ENCODE data around the gene MPHOSPH9. TPM values are rescaled to one million over a fixed set of nuclear protein-coding genes. Genes with fewer than 3 reads are reported as not detected.
A peak's percentile ranks its signal among the peaks of the same experiment; 100 is the strongest.

The MPHOSPH9 gene
- total RNA-seq, 1 donor from 2014 or later = 302 TPM

- Histone ChIP-seq H2AFZ (replicated peaks) (no peak overlapping the region), H3K4me3 (no peak overlapping the region), H4K20me1 (ENCODE audit: low read depth) (no peaks in the 10 kb centered on the region), H3K36me3 (no peaks in the 10 kb centered on the region), H3K4me1 (no peaks in the 10 kb centered on the region), H3K9ac (no peak overlapping the region), H3K27ac (no peak overlapping the region), H3K9me3 (ENCODE audit: low read depth) (no peaks in the 10 kb centered on the region), H3K27me3 (no peaks in the 10 kb centered on the region), H3F3A (ENCODE audit: low read depth) (no peaks in the 10 kb centered on the region), H3K79me2 (ENCODE audit: low read depth) (no peaks in the 10 kb centered on the region), H3K4me2 (no peak overlapping the region)
- no peaks in the 10 kb centered on the region for H3K36me3 Mint-ChIP-seq
- no peaks in the 10 kb centered on the region for H3K27me3 Mint-ChIP-seq (ENCODE audit: insufficient read depth, low read depth)
- H3K4me1 Mint-ChIP-seq = peaks cover 10% of the 10 kb centered on the region
- no peak for DNase-seq (ENCODE audit: low spot score)
- no peak overlapping the region for H3K27ac Mint-ChIP-seq
- no peak overlapping the region for H3K4me3 Mint-ChIP-seq
- TF ChIP-seq EZH2 (IDR thresholded peaks at IDR 0.05) (no peak), EZH2phosphoT487 (IDR thresholded peaks at IDR 0.05) (no peak)
- TF ChIP-seq, protein P1, sequence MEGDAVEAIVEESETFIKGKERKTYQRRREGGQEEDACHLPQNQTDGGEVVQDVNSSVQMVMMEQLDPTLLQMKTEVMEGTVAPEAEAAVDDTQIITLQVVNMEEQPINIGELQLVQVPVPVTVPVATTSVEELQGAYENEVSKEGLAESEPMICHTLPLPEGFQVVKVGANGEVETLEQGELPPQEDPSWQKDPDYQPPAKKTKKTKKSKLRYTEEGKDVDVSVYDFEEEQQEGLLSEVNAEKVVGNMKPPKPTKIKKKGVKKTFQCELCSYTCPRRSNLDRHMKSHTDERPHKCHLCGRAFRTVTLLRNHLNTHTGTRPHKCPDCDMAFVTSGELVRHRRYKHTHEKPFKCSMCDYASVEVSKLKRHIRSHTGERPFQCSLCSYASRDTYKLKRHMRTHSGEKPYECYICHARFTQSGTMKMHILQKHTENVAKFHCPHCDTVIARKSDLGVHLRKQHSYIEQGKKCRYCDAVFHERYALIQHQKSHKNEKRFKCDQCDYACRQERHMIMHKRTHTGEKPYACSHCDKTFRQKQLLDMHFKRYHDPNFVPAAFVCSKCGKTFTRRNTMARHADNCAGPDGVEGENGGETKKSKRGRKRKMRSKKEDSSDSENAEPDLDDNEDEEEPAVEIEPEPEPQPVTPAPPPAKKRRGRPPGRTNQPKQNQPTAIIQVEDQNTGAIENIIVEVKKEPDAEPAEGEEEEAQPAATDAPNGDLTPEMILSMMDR (IDR thresholded peaks at IDR 0.05) = no peak
- no peaks in the 10 kb centered on the region for H3K9me3 Mint-ChIP-seq
These were observed 103.3 kb downstream of the MPHOSPH9 start for GRCh38 chr12:123129621-123130020.

GRCh38 chr12:123127182-123127495 is 105.8 kb downstream of the MPHOSPH9 start:
- Mint-ChIP-seq H3K4me1 (peaks cover 10% of the 10 kb centered on the region), H3K36me3 (no peaks in the 10 kb centered on the region), H3K27ac (no peak overlapping the region), H3K9me3 (no peaks in the 10 kb centered on the region), H3K27me3 (ENCODE audit: insufficient read depth, low read depth) (no peaks in the 10 kb centered on the region), H3K4me3 (no peak overlapping the region)
- H2AFZ ChIP-seq (replicated peaks) = no peak overlapping the region
- H3K36me3 ChIP-seq = no peaks in the 10 kb centered on the region
- H3K79me2 ChIP-seq (ENCODE audit: low read depth) = no peaks in the 10 kb centered on the region
- TF ChIP-seq EZH2phosphoT487 (IDR thresholded peaks at IDR 0.05) (no peak), EZH2 (IDR thresholded peaks at IDR 0.05) (no peak)
- TF ChIP-seq, protein P1 (IDR thresholded peaks at IDR 0.05) = no peak
- no peak overlapping the region for H3K9ac ChIP-seq
- H3K4me2 ChIP-seq = no peak overlapping the region
- H4K20me1 ChIP-seq (ENCODE audit: low read depth) = no peaks in the 10 kb centered on the region
- no peaks in the 10 kb centered on the region for H3F3A ChIP-seq (ENCODE audit: low read depth)
- H3K27me3 ChIP-seq = peaks cover 5% of the 10 kb centered on the region
- H3K4me3 ChIP-seq = no peak overlapping the region
- no peaks in the 10 kb centered on the region for H3K9me3 ChIP-seq (ENCODE audit: low read depth)
- H3K27ac ChIP-seq = no peak overlapping the region
- DNase-seq (ENCODE audit: low spot score) = no peak
- H3K4me1 ChIP-seq = no peaks in the 10 kb centered on the region

DNA sequence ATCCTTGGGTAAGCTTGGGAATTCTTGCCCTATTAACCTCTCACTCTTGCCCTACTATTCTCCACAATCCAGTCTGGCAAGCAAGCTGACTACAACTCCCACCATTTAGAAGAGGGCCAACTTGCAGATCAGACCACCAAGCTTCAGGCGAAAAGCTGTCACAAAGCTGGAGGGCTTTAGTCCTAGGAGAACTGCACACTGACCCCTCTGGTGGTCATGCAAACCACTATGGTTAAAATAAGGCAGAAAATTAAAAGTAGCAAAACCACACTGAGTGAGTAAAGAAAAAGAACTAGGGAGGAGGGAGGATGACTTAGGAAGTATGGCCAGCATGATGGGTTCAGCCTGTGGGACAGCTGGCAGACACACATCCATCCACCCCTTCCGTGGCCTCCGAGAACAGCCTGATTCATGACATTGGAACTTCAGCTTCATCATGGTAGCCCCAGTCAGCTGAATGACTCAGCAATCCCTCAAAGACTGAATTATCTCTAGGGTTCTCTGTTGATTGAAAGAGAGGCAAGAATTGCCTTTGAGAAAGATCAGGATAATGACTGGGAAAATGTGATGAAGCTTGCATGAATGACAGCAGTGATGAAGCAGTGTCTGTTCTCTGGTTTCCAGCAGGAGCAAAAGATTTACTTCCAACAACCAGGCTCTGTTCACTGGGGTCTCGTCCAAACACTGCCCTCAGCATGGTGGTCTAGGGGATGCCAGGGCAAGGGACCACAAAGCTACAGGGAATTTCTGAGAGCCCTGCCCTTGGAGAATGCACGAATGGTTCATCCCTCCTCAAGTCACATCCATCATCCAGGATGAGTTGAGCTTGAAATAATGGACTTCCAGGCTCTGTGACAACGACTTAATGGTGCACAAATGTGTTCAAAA is 106.4 kb downstream of the MPHOSPH9 start:
- Histone ChIP-seq H3K36me3 (no peaks in the 10 kb centered on the region), H3K79me2 (ENCODE audit: low read depth) (no peaks in the 10 kb centered on the region), H3K9ac (no peak overlapping the region), H3K4me3 (no peak overlapping the region), H3F3A (ENCODE audit: low read depth) (no peaks in the 10 kb centered on the region), H3K4me2 (no peak overlapping the region), H4K20me1 (ENCODE audit: low read depth) (no peaks in the 10 kb centered on the region), H3K4me1 (no peaks in the 10 kb centered on the region), H3K9me3 (ENCODE audit: low read depth) (no peaks in the 10 kb centered on the region), H3K27ac (no peak overlapping the region), H3K27me3 (peaks cover 5% of the 10 kb centered on the region), H2AFZ (replicated peaks) (no peak overlapping the region)
- DNase-seq (ENCODE audit: low spot score) = no peak
- Mint-ChIP-seq H3K36me3 (no peaks in the 10 kb centered on the region), H3K4me1 (peaks cover 10% of the 10 kb centered on the region), H3K27ac (peak overlapping the region; percentile 70), H3K4me3 (no peak overlapping the region), H3K27me3 (ENCODE audit: insufficient read depth, low read depth) (no peaks in the 10 kb centered on the region), H3K9me3 (no peaks in the 10 kb centered on the region)
- no peak for TF ChIP-seq EZH2 (IDR thresholded peaks at IDR 0.05)
- TF ChIP-seq, protein P1 (IDR thresholded peaks at IDR 0.05) = peak; percentile 24

Data from neural progenitor cell (in vitro differentiated cells).